ENCODE measurements around the gene STH. TPM values are rescaled to one million over a fixed set of nuclear protein-coding genes. Genes with fewer than 3 reads are reported as not detected.

Gene STH
- total and polyA plus RNA-seq, 2 of the 4 experiments (the other 2 are of a cell fraction): not detected

- 69% methylated on average over 5 of the region's 8 CpGs; no CpG with 5 or more reads in 1 of the 2 experiments for WGBS, 2 experiments (ENCODE audit: extremely low coverage in 2 of 2, insufficient read length in 1 of 2)
- POLR2A ChIA-PET (ENCODE audit: unreplicated experiment): no interaction called here
Measured at GRCh38 chr17:45975640-45976295, 23.3 kb upstream of the STH start.

More at GRCh38 chr17:45975640-45976295, 23.3 kb upstream of the STH start:
- H3K27me3 ChIP-seq (ENCODE audit: control insufficient read depth, insufficient read depth, low read length): peaks cover 38% of the 10 kb centered on the region
- no peak overlapping the region for H2BK5ac ChIP-seq (ENCODE audit: low read depth, low read length, poor library complexity, severe bottlenecking)
- no peak for TF ChIP-seq POLR2A (IDR thresholded peaks at IDR 0.05; ENCODE audit: low read depth, low read length)
- no peak for TF ChIP-seq ELK1 (IDR thresholded peaks at IDR 0.05; ENCODE audit: borderline replicate concordance, low read depth, low read length)
- no peak for TF ChIP-seq BHLHE40 (IDR thresholded peaks at IDR 0.05; ENCODE audit: low read depth, low read length)
- TF ChIP-seq MXI1 (IDR thresholded peaks at IDR 0.05; ENCODE audit: borderline replicate concordance, low read depth, low read length): no peak
- TF ChIP-seq MAZ (IDR thresholded peaks at IDR 0.05; ENCODE audit: borderline replicate concordance, low read depth, low read length): no peak
- TF ChIP-seq CEBPB (IDR thresholded peaks at IDR 0.05; ENCODE audit: low read depth, low read length): no peak
- no peak for TF ChIP-seq CHD1 (IDR thresholded peaks at IDR 0.05; ENCODE audit: low read depth, low read length)
- no peak for TF ChIP-seq RCOR1 (IDR thresholded peaks at IDR 0.05; ENCODE audit: insufficient replicate concordance, low read length)
- H3K36me3 ChIP-seq (ENCODE audit: control insufficient read depth, insufficient read depth, low read length): no peaks in the 10 kb centered on the region
- ATAC-seq (ENCODE audit: low read depth) (no peak), DNase-seq (no peak)
- H3K23ac ChIP-seq (ENCODE audit: low read depth, low read length): no peak overlapping the region
- no peak overlapping the region for H2BK15ac ChIP-seq (ENCODE audit: low read depth, low read length)
- in situ Hi-C loops (cut with MboI; ENCODE audit: low sequenced_read_pairs) (no loop called here), intact Hi-C loops (cut with micrococcal nuclease) (no loop called here), dilution Hi-C loops (cut with HindIII; ENCODE audit: low sequenced_read_pairs, unreplicated experiment) (no loop called here)
- no peaks in the 10 kb centered on the region for H4K20me1 ChIP-seq (ENCODE audit: insufficient read depth, low read length)
- H3K9me1 ChIP-seq (ENCODE audit: insufficient read depth, low read length): no peaks in the 10 kb centered on the region
- no peak overlapping the region for H3K4me2 ChIP-seq (ENCODE audit: low read depth, low read length)
- H3K4me1 ChIP-seq (ENCODE audit: control insufficient read depth, insufficient read depth, low read length): no peaks in the 10 kb centered on the region
- no peak overlapping the region for H4K8ac ChIP-seq (ENCODE audit: low read depth in 2 of 2, low read length in 2 of 2)
- no peak overlapping the region for H2AFZ ChIP-seq (replicated peaks; ENCODE audit: low read length, poor library complexity)
- CTCF ChIA-PET: no interaction called here
- 0 out of 2 replicates have a peak, but pooled peaks cover 2% of the 10 kb centered on the region for H3K9me3 ChIP-seq (ENCODE audit: control insufficient read depth, insufficient read depth, low read length)
- H2AK5ac ChIP-seq (ENCODE audit: low read depth, low read length): no peak overlapping the region
- H2BK120ac ChIP-seq (ENCODE audit: low read depth, low read length): no peak overlapping the region
- no peak overlapping the region for H3K18ac ChIP-seq (ENCODE audit: low read depth, low read length)
- no peak overlapping the region for H3K9ac ChIP-seq (ENCODE audit: low read depth, low read length)
- H2BK20ac ChIP-seq (ENCODE audit: low read depth, low read length): no peak overlapping the region
- H3K4ac ChIP-seq (ENCODE audit: low read depth, low read length): no peak overlapping the region
- H3K56ac ChIP-seq (ENCODE audit: extremely low read depth, insufficient read depth, low read length): no peak overlapping the region
- BruUV-seq (replicated peaks): no TSS peak
- H4K91ac ChIP-seq (ENCODE audit: insufficient read depth, low read depth, low read length): no peak overlapping the region
- no peak overlapping the region for H3K14ac ChIP-seq (replicated peaks; ENCODE audit: low read depth, low read length)
- H4K5ac ChIP-seq (ENCODE audit: low read depth, low read length): no peak overlapping the region
- no peak overlapping the region for H2AK9ac ChIP-seq (replicated peaks; ENCODE audit: low read depth, low read length, poor library complexity)
- H3K79me1 ChIP-seq (ENCODE audit: low read depth in 1 of 2, low read length in 2 of 2): no peaks in the 10 kb centered on the region
- H3K4me3 ChIP-seq (ENCODE audit: insufficient read depth, low read depth, low read length): no peak overlapping the region
- H3K27ac ChIP-seq (ENCODE audit: insufficient read depth, low read length): no peak overlapping the region

Data from IMR-90 (cell line).